Osteocyte (in vitro differentiated cells): ENCODE results near the gene ABI1. TPM values are rescaled to one million over a fixed set of nuclear protein-coding genes. Genes with fewer than 3 reads are reported as not detected.

Experiments
- DNase-seq: peaks from one replicate; pipeline ENCODE4 v3.0.0; 2021; ENCODE audit warnings: mixed read lengths; ENCODE audit not compliant: unreplicated experiment; ENCODE audit errors: extremely low spot score
- H3K27ac Mint-ChIP-seq: one replicate; pipeline ENCODE4 v1.8.0; 2021; ENCODE audit warnings: mild to moderate bottlenecking, mixed read lengths; ENCODE audit not compliant: unreplicated experiment
- H3K27me3 Mint-ChIP-seq: one replicate; pipeline ENCODE4 v1.8.0; 2021; ENCODE audit warnings: mixed read lengths; ENCODE audit not compliant: unreplicated experiment
- H3K36me3 Mint-ChIP-seq: one replicate; pipeline ENCODE4 v1.8.0; 2021; ENCODE audit warnings: mixed read lengths; ENCODE audit not compliant: unreplicated experiment
- H3K4me1 Mint-ChIP-seq: one replicate; pipeline ENCODE4 v1.8.0; 2021; ENCODE audit warnings: mixed read lengths; ENCODE audit not compliant: unreplicated experiment
- H3K4me3 Mint-ChIP-seq: one replicate; pipeline ENCODE4 v1.8.0; 2021; ENCODE audit warnings: mild to moderate bottlenecking, moderate library complexity, mixed read lengths; ENCODE audit not compliant: unreplicated experiment
- H3K9me3 Mint-ChIP-seq: one replicate; pipeline ENCODE4 v1.8.0; 2021; ENCODE audit warnings: mixed read lengths; ENCODE audit not compliant: unreplicated experiment
- CTCF ChIP-seq: fragments of 200-600 bp; sonication (generic); IDR thresholded peaks from 2 replicates; pipeline ENCODE4 v1.5.0; 2021; ENCODE audit warnings: antibody characterized with exemption, mild to moderate bottlenecking, moderate library complexity
- total RNA-seq: library from RNA; stranded (reverse); gene quantifications from 2 replicates; pipeline ENCODE4 v1.2.1, GENCODE V29; 2021

The ABI1 gene
- total RNA-seq, 1 donor from 2014 or later: 62.2 TPM

DNA sequence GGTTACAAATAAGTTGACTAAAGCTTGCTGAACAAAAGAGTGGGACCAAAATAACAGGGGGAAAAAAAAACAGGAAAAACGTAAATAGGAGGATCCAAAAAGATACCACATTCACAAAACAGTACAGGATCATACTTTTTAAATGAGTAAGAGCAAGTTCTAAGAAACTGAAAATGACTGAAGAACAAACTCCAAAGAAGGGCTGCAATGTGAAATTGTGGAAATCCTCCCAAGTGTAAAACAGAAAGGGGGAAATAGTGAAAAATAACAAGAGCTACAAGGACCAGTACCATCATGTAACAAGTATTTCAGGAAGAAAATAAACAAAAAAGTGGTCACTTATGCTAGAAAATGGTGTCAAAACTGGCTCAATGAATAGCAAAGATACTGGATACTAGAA is 116.9 kb downstream of the ABI1 start:
- H3K36me3 Mint-ChIP-seq: peaks cover 43% of the 10 kb centered on the region
- no peaks in the 10 kb centered on the region for H3K4me1 Mint-ChIP-seq
- no peak for TF ChIP-seq CTCF
- H3K27me3 Mint-ChIP-seq: no peaks in the 10 kb centered on the region
- no peak for DNase-seq
- no peak overlapping the region for H3K4me3 Mint-ChIP-seq
- no peaks in the 10 kb centered on the region for H3K9me3 Mint-ChIP-seq
- no peak overlapping the region for H3K27ac Mint-ChIP-seq

- no peak for DNase-seq
- H3K4me1 Mint-ChIP-seq: no peaks in the 10 kb centered on the region
- no peak for TF ChIP-seq CTCF
- H3K9me3 Mint-ChIP-seq: no peaks in the 10 kb centered on the region
- no peaks in the 10 kb centered on the region for H3K27me3 Mint-ChIP-seq
- H3K27ac Mint-ChIP-seq: no peak overlapping the region
- no peak overlapping the region for H3K4me3 Mint-ChIP-seq
- peaks cover 38% of the 10 kb centered on the region for H3K36me3 Mint-ChIP-seq
Observed at GRCh38 chr10:26743091-26743490, 117.7 kb downstream of the ABI1 start.

DNA sequence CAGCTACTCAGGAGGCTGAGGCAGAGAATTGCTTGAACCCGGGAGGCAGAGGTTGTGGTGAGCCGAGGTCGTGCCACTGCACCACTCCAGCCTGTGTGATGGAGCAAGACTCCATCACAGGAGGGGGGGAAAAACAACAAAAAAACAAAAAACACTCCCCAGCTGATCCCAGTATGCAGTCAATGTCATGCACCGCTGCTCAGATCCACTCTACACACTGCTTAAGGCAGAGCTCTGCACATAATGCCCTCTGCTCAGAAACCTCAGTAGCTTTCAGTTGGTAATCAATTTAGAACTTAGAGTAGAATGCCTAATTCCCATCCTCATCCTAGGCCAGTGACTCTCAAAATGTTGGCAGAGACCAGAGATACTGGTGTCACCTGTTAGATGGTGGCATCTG is 119.4 kb downstream of the ABI1 start:
- Mint-ChIP-seq H3K4me1 (no peaks in the 10 kb centered on the region), H3K27ac (no peak overlapping the region), H3K4me3 (no peak overlapping the region), H3K9me3 (no peaks in the 10 kb centered on the region), H3K36me3 (peaks cover 33% of the 10 kb centered on the region), H3K27me3 (no peaks in the 10 kb centered on the region)
- TF ChIP-seq CTCF: no peak
- DNase-seq: no peak

DNA sequence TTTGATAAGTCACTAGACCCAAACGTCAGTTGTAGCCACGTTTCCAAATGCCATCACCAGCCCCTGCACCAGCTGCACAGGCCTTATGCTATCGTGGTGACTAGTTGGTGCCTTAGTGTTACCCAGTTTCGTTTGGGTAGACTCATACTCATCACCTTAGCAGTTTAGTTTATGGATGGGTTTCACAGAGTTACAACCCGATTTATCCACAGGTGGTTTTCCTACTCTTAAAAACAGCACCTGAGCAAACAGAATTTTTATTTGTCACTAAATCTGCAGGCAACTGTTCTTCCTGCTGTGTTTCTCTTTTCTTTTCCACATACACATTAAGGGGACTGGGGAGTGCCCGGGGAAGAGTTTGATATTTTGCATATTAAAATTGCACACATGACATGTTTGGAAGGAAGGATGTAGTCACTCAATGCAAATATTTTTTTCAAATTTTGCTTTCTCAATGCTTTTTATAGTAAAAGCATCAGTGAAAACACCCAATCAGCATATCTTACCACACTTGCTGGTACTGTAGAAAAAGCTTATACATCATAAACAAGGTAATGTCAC is 121.6 kb downstream of the ABI1 start:
- TF ChIP-seq CTCF: no peak
- H3K4me1 Mint-ChIP-seq: no peaks in the 10 kb centered on the region

GRCh38 chr10:26738301-26738911 is 122.4 kb downstream of the ABI1 start:
- H3K27ac Mint-ChIP-seq: no peak overlapping the region
- no peaks in the 10 kb centered on the region for H3K9me3 Mint-ChIP-seq
- H3K4me1 Mint-ChIP-seq: no peaks in the 10 kb centered on the region
- H3K4me3 Mint-ChIP-seq: no peak overlapping the region
- DNase-seq: no peak
- TF ChIP-seq CTCF: no peak
- peaks cover 23% of the 10 kb centered on the region for H3K36me3 Mint-ChIP-seq
- H3K27me3 Mint-ChIP-seq: no peaks in the 10 kb centered on the region

More for the DNA sequence above, 121.6 kb downstream of the ABI1 start:
- Mint-ChIP-seq H3K9me3 (no peaks in the 10 kb centered on the region), H3K27me3 (no peaks in the 10 kb centered on the region), H3K27ac (no peak overlapping the region), H3K36me3 (peaks cover 26% of the 10 kb centered on the region), H3K4me3 (no peak overlapping the region)
- DNase-seq: no peak
